WERI-Rb-1 (cell line): ENCODE measurements around the gene HSFX3.
A peak's percentile ranks its signal among the peaks of the same experiment; 100 is the strongest.
"Not testable (repeated sequence)": the region's sequence is repeated elsewhere in the genome, so short reads cannot be mapped to it uniquely, and the experiment has no call there.

ENCODE experiments used
- DNase-seq: peaks from one replicate; pipeline ENCODE4 v3.0.0-alpha.2; 2020
- H3K27ac ChIP-seq: fragments of 250-450 bp; sonication (Bioruptor Pico); 2 replicates; pipeline ENCODE4 v1.5.1; 2020; ENCODE audit warnings: mild to moderate bottlenecking, moderate library complexity
- H3K27me3 ChIP-seq: fragments of 250-450 bp; sonication (Bioruptor Pico); 2 replicates; pipeline ENCODE4 v1.5.1; 2021; ENCODE audit warnings: mild to moderate bottlenecking, low read depth, moderate library complexity; ENCODE audit not compliant: insufficient read depth, severe bottlenecking
- H3K36me3 ChIP-seq: fragments of 250-450 bp; sonication (Bioruptor Pico); 2 replicates; pipeline ENCODE4 v1.5.1; 2020; ENCODE audit warnings: mild to moderate bottlenecking, moderate library complexity
- H3K4me3 ChIP-seq: 2 replicates; pipeline ENCODE4 v1.5.1; 2011; ENCODE audit warnings: low read depth, mild to moderate bottlenecking, control low read depth, low read length
- H3K9me3 ChIP-seq: fragments of 250-450 bp; sonication (Bioruptor Pico); 2 replicates; pipeline ENCODE4 v1.5.1; 2021; ENCODE audit warnings: mild to moderate bottlenecking, moderate library complexity; ENCODE audit not compliant: severe bottlenecking
- TF ChIP-seq, protein P1 (sequence below): IDR thresholded peaks from 2 replicates; pipeline ENCODE4 v1.5.1; 2011; ENCODE audit warnings: low read depth, mild to moderate bottlenecking, control low read depth, inconsistent platforms, low read length

Gene HSFX3

DNA sequence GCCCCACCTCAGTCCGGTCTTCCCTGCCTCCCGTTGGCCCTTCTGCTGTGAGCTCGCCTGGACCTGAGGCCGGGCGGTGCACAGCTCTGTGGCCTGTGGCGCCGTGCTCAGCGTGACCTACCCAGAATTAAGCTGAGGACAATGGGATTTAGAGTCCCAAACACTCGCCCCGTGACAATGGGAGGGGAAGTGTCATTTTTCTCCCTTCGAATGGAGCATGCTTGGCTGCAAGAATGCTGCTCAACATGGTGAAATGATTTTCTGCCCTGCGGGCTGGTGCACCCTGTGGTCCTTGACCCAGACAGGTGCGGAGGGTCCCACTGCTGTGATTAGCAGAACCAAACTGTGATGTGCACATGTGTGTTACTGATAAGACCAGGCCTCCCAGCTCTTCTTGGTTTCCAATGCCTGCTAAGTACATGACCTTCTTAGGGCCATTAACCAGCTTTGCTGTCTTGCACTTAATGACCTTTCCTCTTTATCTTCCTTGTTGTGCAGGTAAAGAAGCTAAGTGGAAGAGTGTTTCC, 8.1 kb downstream of the HSFX3 start:
- Histone ChIP-seq H3K27ac (peak overlapping the region; percentile 74), H3K27me3 (no peaks in the 10 kb centered on the region), H3K4me3 (peak overlapping the region; percentile 62), H3K36me3 (no peaks in the 10 kb centered on the region), H3K9me3 (no peaks in the 10 kb centered on the region)
- TF ChIP-seq, protein P1, sequence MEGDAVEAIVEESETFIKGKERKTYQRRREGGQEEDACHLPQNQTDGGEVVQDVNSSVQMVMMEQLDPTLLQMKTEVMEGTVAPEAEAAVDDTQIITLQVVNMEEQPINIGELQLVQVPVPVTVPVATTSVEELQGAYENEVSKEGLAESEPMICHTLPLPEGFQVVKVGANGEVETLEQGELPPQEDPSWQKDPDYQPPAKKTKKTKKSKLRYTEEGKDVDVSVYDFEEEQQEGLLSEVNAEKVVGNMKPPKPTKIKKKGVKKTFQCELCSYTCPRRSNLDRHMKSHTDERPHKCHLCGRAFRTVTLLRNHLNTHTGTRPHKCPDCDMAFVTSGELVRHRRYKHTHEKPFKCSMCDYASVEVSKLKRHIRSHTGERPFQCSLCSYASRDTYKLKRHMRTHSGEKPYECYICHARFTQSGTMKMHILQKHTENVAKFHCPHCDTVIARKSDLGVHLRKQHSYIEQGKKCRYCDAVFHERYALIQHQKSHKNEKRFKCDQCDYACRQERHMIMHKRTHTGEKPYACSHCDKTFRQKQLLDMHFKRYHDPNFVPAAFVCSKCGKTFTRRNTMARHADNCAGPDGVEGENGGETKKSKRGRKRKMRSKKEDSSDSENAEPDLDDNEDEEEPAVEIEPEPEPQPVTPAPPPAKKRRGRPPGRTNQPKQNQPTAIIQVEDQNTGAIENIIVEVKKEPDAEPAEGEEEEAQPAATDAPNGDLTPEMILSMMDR, result no peak
- no peak for DNase-seq

DNA sequence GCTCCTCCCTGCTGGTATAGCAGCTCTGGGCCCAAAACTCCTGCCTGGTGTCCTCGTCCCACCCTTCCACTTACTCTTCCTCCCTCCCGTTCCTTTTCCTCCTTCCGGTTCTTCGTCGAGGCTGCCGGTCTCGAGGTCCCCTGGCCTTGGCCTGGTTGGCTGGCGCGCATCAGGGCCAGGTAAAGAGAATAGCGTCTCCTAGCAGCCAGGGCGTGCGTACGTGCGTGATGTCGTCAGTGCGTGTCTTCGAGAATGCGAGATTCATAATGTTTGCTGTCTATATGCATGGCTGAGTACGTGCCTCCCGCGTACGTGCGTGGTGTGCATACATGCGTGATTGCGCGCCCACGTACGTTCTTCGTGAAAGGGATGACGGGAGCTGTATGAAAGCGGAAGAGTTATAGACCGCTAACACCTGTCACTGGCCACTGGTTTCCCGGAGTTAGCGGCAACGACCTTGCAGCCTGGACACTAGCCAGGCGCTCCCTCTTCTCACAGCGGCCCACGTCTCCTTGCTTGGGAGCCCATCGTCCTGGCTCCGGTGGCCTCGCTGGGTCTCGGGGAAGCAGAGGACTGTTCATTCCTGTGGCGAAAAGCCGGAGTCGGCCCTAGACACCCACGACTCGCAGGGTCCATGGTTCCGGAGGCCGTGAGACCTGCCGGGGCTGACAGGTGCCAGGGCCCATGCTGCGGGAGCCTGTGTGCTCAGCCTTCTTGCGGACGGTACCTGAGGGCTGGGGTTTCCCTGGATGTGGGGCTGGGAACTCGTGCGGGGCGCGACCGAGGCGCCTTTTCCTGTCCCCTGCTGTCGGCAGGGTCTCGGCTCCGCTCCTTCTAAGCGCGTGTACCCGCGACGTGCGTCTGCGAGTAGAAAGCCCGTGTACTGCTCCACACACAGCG, 8.9 kb downstream of the HSFX3 start, which contains the start of gene EOLA1:
Gene EOLA1, plus strand, starts transcription at position 392 of the 900 bp plus-strand sequence. CDS start 4,619 bp downstream, outside the sequence.
- no peaks in the 10 kb centered on the region for H3K9me3 ChIP-seq
- peak within 1 kb of the TSS; percentile 74 for H3K27ac ChIP-seq
- H3K4me3 ChIP-seq, result peak within 1 kb of the TSS; percentile 62
- peak; percentile 89 for DNase-seq
- TF ChIP-seq, protein P1, result no peak
- no peaks in the 10 kb centered on the region for H3K36me3 ChIP-seq
- no peaks in the 10 kb centered on the region for H3K27me3 ChIP-seq

DNA sequence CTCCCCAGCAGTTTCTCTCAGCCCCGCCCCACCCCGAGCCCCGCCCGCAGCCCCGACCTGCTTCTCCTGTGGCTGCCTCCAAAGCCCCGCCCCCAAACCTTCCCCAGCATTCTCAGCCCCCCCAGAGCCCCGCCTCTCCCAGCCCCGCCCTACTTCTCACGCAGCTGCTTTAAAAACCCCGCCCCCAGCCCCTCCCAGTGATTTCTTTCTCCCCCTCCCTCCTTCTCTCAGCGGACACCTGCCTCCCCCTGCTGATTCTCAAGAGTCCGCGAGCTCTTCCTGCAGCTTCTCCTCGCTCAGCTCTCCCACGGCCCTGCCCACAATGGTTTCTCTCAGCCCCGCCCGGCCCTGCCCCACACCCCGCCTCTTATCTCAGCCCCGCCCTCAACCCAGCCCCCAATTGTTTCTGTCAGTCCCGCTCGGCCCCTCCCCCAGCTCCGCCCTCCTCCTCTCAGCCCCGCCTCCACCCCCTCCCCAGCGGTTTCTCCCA, 9.5 kb downstream of the HSFX3 start:
- H3K27ac ChIP-seq, result peak overlapping the region; percentile 74
- DNase-seq, result peak; percentile 90
- no peaks in the 10 kb centered on the region for H3K9me3 ChIP-seq
- H3K4me3 ChIP-seq, result peak overlapping the region; percentile 62
- H3K36me3 ChIP-seq, result no peaks in the 10 kb centered on the region
- TF ChIP-seq, protein P1, result no peak
- H3K27me3 ChIP-seq, result no peaks in the 10 kb centered on the region

DNA sequence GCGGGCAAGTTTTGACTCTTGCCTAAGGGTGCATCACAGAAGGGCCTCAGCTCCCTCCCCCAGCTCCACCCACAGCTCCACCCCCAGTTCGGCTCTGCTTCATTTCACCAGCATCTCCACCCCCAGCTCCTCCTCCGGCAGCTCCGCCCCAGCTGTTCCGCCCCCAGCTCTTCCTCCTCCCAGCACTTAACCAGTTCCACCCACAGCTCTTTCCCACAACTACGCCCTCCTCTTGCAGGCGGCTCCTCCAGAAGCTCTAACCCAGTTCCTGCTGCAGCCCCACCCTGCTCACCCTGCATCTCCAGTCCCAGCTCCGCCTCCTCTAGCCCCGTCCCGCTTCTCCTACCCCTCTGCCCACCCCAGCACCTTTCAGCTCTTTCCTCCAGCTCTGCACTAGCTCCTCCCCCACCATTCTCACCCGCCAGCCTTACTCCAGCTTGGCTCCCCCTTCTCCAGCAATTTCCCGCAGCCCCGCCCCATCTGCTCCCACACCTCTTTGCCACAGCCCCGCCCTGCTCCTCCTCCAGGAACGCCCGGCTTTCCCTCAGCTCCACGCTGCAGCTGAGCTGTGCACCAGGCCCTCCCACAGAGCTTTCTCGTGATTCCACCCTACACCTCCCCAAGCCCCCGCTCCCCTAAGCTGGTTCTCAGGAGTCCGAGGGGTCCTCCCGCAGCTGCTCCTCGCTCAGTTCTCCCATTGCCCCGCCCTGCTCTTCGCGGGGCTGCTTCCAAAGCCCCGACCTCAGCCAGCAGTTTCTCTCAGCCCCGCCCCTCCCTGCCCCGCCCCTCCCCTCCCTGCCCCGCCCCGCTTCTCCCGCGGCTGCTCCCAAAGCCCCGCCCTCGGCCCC, 10.2 kb downstream of the HSFX3 start:
- H3K9me3 ChIP-seq, result no peaks in the 10 kb centered on the region
- H3K36me3 ChIP-seq, result no peaks in the 10 kb centered on the region
- peak; percentile 88 for DNase-seq
- TF ChIP-seq, protein P1, result no peak
- H3K27me3 ChIP-seq, result no peaks in the 10 kb centered on the region
- H3K27ac ChIP-seq, result no peak overlapping the region
- H3K4me3 ChIP-seq, result peak overlapping the region; percentile 47

DNA sequence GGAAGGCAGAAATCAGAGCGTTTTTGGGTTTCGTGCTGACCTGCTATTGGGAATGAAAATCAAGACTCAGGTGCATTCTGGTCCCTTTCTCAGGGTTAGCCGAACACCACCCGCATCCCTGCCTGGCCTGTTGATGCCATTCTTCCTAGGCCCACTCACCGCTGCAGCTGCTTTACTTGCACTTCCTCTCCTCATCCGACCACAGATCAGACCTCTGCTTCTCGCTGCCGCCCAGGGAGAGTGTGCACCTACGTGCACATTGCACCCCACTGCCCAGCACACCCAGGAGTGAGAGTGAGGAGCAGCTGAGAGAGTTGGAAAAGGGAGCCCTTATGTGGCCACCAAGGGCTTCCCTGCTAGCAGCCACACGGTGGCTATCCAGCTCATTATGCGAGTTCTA, 12.2 kb downstream of the HSFX3 start:
- not testable (repeated sequence) for H3K27me3 ChIP-seq, DNase-seq, H3K9me3 ChIP-seq, H3K4me3 ChIP-seq, H3K27ac ChIP-seq, H3K36me3 ChIP-seq

DNA sequence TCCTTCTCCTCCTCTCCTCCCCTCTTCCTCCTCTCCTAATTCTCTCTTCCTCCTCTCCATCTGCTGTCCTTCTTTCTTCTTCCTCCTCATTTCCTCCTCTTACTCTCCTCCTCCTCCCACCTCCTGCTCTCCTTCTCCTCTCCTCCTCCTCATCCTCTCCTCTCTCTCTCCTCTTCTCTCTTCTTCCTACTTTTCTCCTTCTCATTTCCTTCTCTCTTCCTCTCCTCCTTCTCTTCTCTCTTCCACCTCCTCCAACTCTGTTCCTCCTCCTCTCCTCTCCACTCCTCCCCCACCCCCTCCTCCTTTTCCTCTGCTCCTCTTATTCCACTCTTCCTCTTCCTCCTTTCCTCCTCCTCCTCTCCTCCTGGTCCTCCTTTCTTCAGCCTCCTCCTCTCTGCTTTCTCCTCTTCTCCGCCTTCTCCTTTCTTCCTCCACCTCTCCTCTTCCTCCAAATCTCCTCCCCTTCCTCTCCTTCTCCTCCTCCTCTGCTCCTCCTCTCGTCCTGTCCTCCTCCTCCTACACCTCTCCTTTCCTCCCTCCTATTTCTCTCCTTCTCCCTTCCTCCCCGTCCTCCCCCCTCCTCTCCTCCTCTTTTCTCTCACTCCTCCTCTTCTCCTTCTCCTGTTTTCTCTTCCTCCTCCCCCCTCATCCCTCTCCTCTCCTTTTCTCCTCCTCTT, 14.7 kb downstream of the HSFX3 start:
- H3K36me3 ChIP-seq, H3K4me3 ChIP-seq, DNase-seq, H3K27ac ChIP-seq, H3K9me3 ChIP-seq, H3K27me3 ChIP-seq: not testable (repeated sequence)

DNA sequence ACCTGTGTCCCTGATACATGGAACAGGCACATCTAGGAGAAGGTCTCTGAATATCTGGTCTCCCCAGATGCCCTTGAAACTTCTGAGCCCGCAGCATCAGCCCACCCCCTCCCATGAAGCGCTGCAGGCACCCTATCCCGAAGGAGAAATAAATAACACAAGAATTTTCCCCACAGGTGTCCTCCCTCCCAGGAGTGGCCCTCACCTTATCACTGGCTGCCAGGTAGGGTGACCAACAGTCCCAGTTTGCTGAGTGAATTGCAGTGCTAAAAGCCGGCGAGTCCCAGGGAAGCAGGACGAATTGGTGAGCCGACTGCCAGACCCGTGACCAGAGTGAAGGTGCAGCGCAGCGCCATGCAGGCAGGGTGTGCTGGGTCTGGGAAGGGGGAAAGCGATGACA, 15.7 kb downstream of the HSFX3 start:
- H3K4me3 ChIP-seq, H3K36me3 ChIP-seq, H3K27ac ChIP-seq, H3K27me3 ChIP-seq, DNase-seq, H3K9me3 ChIP-seq: not testable (repeated sequence)

DNA sequence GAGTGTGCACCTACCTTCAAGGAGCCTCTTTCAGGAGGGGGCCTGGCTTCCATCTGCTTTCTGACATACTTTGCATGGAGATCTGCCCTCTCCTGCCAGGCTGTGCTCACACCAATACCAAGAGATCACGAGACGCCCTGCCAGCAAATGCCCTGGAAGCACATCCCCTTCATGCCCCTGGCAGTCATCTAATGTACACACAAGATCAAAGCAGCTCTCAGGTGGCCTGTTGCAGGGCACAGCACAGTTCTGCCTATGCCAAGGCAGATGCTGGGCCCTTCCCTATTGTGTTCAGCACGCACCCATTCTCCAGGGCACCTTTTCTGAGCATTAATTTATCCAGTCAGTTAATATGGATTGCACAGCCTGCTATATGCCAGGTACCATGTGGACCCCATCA, 16.9 kb downstream of the HSFX3 start:
- H3K27me3 ChIP-seq, H3K36me3 ChIP-seq, H3K4me3 ChIP-seq, H3K9me3 ChIP-seq, DNase-seq, H3K27ac ChIP-seq: not testable (repeated sequence)
